ENCODE measurements around the gene SLC9A5.

DNA sequence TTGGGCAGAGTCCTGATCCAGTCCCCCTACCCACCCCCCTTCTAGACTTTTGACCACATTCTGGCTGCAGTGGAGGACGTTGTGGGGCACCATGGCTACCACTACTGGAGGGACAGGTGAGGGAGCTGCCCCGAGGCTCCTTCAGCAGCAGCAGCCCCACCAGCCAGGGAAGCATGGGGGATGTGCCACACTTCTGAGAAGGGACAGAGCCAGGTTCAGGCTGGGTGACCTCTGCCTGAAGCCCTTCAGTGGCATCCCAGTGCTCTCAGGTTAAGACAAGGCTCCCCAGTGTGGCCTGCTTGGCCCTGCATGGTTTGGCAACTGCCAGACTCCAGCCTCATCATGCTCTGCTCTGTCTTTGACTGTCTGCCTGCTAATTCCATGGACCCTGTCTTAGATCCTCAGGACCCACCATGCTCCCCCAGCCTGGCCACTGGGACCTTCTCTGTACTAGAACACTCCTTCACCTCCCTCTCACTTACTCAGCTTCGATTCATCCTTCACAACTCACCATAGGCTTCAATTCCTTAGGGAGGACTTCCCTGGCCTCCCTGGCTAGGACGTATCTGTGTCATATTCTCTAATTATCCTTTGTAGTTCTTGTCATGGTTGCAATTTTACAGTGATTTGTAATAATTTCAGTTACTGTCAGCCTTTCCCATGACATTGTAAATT lies 8.8 kb downstream of the SLC9A5 start:
- TF ChIP-seq, protein P1, sequence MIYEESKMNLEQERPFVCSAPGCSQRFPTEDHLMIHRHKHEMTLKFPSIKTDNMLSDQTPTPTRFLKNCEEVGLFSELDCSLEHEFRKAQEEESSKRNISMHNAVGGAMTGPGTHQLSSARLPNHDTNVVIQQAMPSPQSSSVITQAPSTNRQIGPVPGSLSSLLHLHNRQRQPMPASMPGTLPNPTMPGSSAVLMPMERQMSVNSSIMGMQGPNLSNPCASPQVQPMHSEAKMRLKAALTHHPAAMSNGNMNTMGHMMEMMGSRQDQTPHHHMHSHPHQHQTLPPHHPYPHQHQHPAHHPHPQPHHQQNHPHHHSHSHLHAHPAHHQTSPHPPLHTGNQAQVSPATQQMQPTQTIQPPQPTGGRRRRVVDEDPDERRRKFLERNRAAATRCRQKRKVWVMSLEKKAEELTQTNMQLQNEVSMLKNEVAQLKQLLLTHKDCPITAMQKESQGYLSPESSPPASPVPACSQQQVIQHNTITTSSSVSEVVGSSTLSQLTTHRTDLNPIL (CRISPR knock-in tag; IDR thresholded peaks at IDR 0.05; ENCODE audit: low read depth): no peak
- TF ChIP-seq, protein P2, sequence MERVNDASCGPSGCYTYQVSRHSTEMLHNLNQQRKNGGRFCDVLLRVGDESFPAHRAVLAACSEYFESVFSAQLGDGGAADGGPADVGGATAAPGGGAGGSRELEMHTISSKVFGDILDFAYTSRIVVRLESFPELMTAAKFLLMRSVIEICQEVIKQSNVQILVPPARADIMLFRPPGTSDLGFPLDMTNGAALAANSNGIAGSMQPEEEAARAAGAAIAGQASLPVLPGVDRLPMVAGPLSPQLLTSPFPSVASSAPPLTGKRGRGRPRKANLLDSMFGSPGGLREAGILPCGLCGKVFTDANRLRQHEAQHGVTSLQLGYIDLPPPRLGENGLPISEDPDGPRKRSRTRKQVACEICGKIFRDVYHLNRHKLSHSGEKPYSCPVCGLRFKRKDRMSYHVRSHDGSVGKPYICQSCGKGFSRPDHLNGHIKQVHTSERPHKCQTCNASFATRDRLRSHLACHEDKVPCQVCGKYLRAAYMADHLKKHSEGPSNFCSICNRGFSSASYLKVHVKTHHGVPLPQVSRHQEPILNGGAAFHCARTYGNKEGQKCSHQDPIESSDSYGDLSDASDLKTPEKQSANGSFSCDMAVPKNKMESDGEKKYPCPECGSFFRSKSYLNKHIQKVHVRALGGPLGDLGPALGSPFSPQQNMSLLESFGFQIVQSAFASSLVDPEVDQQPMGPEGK (CRISPR knock-in tag; IDR thresholded peaks at IDR 0.05; ENCODE audit: borderline replicate concordance): no peak
- TF ChIP-seq RARB (CRISPR knock-in tag; IDR thresholded peaks at IDR 0.05) (no peak), ZFP3 (CRISPR knock-in tag; IDR thresholded peaks at IDR 0.05) (no peak), BACH2 (CRISPR knock-in tag; IDR thresholded peaks at IDR 0.05; ENCODE audit: borderline replicate concordance) (no peak)

Data from SK-N-SH treated with all-trans-retinoic acid at 6 μM for 48 hours (cell line).